NK-92 (cell line): ENCODE measurements around the gene ZBTB2.
"Not testable (repeated sequence)": the region's sequence is repeated elsewhere in the genome, so short reads cannot be mapped to it uniquely, and the experiment has no call there.

Experiments used
- DNase-seq: peaks from one replicate; lab custom pipeline; 2025; ENCODE audit not compliant: unreplicated experiment; lab: John Stamatoyannopoulos, UW

Gene ZBTB2

GRCh38 chr6:151403919-151404308, 12.6 kb upstream of the ZBTB2 start:
- DNase-seq: no peak

GRCh38 chr6:151402228-151402627, 10.9 kb upstream of the ZBTB2 start:
- no peak for DNase-seq

DNA sequence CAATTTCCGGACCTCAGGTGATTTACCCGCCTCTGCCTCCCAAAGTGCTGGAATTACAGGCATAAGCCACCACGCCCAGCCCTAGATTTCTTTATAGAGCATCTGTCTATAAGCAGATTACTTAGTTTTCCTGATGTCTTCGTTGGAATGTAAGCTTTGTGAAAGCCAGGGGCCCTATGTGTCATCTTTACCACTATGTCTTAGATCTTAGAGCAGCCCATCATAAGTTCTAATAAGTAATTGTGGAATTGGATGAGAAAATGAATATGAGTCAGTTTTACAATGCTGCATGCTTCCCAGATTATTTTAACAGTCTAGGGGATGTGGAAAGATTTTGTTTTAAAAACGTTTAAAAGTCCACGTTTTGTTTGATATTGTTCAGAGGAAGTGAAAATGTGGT, 9.1 kb upstream of the ZBTB2 start:
- no peak for DNase-seq

DNA sequence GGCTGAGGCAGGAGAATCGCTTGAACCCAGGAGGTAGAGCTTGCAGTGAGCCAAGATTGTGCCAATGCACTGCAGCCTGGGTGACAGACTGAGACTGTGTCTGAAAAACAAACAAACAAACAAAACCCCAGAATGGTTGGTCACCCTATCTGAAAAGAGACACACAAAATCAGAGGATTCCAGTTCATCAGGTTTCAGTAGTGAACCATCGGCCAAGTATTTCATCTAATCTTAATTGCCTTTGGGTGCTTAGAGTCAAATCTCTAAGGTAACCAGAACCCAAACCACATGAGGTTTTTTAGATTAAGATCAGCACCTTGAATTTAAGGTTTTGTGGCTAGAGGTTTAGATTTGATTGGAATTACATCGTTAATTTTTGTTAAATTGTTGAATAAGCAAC, 8.3 kb upstream of the ZBTB2 start:
- no peak for DNase-seq

DNA sequence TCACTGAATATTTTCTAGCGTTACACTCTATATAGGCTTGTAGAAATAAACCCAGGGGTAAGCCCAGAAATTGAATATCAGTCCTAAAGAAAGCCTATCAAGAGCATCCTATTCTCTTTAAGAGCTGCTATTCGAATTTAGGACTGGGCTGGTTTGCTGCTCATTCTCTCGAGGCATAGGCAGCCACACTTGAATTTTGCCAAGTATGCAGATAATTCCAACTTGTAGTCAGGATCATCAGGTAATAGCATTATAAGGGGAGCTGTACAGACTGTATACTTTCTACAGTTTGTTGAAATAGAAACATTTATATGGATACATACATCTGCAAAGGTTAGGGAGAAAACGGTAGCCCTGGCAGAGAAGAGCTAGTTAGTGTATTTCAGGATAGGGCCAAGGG, 2.1 kb upstream of the ZBTB2 start:
- DNase-seq: no peak

GRCh38 chr6:151392427-151392826, 1.1 kb upstream of the ZBTB2 start:
- no peak for DNase-seq

DNA sequence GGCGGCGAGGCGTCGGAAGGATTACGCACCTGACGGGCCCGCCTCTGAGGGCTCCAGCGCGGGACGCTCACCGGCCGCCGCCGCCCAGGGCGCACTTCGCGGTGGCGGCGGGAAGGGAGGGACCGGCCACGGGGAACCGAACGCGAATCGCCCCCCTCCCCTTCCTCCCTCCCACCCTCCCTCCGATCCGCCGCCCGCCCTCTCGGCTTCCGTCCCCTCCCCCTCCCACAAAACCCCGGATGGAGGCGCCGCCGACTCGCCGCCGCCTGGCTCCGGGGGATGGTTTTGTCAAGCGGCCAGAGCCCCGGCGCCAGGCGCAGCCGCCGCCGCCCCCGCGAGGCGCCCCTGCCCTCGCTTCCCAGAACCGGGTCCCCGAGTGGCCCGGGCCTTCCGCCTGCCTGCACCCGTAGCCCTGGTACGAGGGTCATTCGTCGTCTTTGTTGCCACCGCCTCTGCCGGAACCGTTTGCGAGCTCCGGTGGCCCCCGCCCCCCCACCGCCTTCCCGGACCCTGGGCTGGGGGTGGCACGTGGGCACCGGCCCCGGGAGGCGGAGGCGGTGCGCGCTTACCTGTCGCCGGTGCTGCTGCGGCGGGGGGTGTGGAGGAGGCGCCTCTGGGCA, 398 bp downstream of the ZBTB2 start:
- peak; percentile 21 for DNase-seq

- peak; percentile 85 for DNase-seq
These were observed 996 bp downstream of the ZBTB2 start for GRCh38 chr6:151390276-151390850.

GRCh38 chr6:151389618-151390275, 1.6 kb downstream of the ZBTB2 start:
- DNase-seq: no peak

GRCh38 chr6:151388997-151389617, 2.3 kb downstream of the ZBTB2 start:
- DNase-seq: no peak

DNA sequence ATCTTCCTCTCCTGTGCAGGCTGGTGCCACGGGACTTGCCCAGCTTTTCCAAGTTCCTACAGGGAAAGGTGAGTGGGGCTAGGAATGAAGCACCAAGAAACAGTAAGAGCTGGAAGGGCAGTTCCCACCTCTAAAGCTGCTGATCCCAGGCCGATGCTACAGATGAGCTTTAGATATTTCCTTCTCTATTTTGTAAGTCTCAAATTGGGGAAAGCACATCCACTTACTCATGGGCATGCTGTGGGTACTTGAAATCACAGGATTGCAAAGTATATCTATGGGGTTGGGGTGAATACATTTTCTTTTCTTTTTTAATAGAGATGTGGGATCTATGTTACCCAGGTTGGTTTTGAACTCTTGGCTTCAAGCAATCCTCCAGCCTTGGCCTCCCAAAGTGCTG, 3.1 kb downstream of the ZBTB2 start:
- DNase-seq: no peak

- DNase-seq: no peak
These were observed 4.0 kb downstream of the ZBTB2 start for GRCh38 chr6:151387175-151387970.

DNA sequence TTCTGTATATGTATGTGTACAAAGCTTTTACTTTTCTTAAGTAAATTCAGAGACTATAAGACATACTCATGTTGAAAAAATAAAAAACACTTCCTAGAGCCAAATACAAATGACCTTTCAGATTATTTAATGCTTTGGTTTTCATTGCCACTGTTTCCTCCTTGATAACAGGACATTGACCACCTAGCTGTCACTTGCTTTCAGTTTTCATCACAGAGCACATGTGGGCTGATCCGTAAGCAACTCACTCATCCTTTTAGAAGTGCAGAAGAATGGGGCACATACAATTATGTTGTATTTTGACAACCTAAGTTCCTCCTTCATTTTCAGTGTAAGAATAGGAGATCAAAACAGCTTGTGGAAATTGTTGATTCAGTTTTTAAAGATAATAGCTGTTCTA, 6.2 kb downstream of the ZBTB2 start:
- no peak for DNase-seq

GRCh38 chr6:151384151-151384550, 7.2 kb downstream of the ZBTB2 start:
- DNase-seq: no peak

DNA sequence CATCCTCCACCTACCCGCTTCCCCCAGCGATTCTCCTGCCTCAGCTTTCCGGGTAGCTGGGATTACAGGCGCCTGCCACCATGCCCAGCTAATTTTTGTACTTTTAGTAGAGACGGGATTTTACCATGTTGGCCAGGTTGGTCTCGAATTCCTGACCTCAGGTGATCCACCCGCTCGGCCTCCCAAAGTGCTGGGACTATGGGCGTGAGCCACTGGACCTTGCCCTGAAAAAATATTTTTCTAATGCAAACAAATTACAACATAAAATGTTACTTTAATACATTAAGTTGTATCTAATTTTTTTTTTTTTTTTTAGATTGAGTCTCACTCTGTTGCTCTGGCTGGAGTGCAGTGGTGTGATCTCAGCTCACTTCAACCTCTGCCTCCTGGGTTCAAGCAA, 8.7 kb downstream of the ZBTB2 start:
- not testable (repeated sequence) for DNase-seq

DNA sequence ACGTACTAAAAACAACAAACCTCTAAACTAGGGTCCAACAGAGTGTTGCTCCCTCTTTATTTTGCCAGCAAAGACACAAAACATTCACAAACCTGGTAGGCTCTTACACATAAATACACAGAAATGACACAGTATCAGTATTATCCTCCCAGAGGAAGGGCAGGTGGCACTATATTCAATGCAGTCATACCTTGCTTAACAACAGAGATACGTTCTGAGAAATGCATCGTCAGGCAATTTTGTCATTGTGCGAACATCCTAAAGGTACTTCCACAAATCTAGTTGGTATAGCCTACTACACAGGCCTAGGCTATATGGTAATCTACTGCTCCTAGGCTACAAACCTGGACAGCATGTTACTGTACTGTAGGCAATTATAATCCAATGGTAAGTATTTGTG, 9.6 kb downstream of the ZBTB2 start:
- DNase-seq: no peak

DNA sequence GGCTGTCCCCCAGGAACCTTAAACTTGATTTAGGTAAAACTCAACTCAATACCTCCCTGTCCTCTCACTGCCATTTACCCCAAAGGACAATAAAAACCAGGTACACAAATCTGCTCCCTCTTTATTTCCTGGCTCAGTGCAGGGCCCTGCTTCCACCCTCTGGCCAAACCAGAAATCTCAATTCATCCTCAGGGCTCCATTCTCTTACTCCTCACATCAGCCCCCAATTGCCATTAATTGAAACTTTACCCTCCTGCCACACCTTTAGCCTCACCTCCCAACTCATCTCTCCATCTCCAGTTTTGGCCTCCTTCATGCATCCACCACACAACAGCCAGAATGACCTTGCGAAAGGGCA, 10.5 kb downstream of the ZBTB2 start:
- DNase-seq: no peak

DNA sequence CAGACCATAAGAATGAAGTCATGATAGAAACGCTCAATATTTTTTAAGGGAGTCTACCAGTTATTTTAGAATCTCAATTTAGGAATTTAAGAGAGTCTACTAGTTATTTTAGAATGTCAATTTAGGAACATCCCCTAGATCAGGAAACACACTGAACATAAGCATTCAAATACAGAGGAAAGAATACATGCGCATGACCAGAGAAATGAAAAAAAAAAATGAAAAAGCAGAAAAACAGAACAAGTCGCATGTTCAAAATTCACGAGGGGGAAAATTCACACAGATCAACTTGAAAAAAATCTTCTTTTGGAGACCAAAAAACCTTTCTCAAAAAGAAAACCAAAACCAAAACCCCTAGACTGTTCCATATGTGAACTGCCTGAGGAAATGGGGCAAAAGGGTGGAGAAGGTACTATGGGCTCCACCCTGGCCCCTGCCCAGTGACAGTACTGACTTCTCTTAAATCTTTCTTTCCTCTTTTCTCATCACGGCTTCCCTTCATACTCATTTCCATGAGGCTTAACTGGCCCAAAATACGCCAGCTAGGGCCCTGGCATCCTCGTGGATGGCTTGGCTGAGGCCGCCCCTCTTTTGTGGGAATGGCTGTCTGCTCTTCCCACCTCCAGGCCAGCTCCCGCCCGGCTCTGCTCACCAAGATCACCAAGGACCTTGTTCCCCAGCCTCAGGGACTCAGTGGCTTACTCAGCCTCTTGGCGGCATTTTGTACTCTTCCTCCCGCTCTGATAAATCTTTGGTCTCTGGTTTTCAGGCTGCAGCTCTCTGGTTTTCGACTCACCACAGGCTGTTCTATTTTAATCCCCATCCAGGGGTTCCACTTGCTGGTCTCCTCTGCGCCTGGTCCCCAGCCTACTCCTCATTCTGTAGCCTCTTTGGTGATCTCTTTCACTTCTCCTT, 11.2 kb downstream of the ZBTB2 start:
- DNase-seq: no peak

DNA sequence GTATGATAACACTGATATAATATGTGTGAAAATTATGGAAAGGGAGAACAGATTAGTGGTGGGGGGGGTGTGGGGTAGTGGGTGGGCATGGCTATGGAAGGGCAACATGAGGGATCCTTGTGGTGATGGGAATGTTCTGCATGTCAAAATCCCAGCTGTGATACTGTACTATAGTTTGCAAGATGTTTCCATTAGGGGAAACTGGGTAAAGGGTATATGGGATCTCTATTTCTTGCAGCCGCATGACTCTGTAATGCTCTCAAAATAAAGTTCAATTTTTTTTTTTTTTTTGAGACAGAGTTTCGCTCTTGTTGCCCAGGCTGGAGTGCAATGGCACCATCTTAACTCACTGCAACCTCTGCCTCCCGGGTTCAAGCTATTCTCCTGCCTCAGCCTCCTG, 14.3 kb downstream of the ZBTB2 start:
- no peak for DNase-seq

DNA sequence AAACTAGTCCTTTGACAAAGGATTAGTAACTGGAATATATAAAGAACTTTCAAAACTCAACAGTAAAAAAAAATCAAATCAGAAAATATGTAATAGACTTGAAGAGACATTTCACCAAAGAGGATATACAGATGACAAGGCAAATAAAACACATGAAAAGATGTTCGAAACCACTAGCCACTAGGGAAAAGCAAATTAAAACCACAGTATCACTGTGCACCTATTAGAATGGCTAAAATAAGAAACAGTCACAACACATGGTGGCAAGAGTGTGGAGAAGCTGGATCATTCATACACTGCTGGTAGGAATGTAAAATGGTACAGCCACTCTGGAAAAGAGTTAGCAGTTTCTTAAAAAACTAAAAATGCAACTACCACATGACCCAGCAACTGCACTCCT, 14.9 kb downstream of the ZBTB2 start:
- DNase-seq: no peak

DNA sequence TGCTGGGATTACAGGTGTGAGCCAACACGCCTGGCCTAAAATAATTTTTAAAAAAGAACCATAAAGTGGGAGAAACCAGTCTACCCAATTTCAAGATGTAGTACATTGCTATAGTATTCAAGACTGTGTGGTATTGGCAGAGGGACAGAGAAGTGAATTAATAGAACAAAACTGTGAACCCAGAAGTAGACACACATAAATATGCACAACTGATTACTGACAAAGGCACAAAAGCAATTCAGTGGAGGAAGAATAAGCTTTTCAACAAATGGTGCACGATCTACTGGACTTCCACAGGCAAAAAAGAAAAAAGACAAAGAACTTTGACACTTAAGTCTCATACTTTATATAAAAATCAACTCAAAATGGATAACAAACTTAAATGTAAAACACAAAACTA, 15.5 kb downstream of the ZBTB2 start:
- no peak for DNase-seq
